GM21447 (cell line): ENCODE data around the gene SPTBN2.

Experiments used
- ATAC-seq: cut with Tn5 transposase; IDR thresholded peaks from one replicate; pipeline ENCODE4 v1.9.1; 2021; ENCODE audit not compliant: unreplicated experiment

The SPTBN2 gene

GRCh38 chr11:66686100-66686785, 42.8 kb downstream of the SPTBN2 start:
- no peak for ATAC-seq

- ATAC-seq: no peak
These were observed 43.5 kb downstream of the SPTBN2 start for GRCh38 chr11:66685276-66686099.

- no peak for ATAC-seq
These were observed 44.4 kb downstream of the SPTBN2 start for GRCh38 chr11:66684635-66685034.

GRCh38 chr11:66683877-66684276, 45.1 kb downstream of the SPTBN2 start:
- no peak for ATAC-seq

DNA sequence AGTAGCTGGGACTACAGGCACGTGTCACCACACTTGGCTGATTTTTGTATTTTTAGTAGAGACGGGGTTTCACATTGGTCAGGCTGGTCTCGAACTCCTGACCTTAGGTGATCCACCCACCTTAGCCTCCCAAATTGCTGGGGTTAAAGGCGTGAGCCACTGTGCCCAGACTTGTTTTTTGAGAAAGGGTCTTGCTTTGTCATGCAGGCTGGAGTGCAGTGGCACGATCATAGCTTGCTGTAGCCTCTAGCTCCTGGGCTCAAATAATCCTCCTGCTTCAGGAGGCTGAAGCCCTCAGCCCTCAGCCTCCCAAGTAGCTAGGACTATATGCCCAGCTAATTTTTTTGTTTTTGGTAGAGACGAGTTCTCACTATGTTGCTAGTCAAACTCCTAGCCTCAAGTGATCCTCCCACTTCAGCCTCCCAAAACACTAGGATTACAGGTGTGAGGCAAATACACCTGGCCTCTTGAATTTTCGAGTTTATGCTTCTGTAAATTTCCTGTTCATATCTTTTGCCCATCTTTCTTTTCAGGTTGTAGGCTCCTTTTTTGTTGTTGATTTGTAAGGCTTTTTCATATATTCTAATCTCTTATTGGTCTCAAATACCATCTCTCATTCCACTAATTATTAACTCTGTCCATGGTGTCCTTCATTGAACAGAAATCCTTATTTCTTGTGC, 47.9 kb downstream of the SPTBN2 start:
- ATAC-seq: no peak

GRCh38 chr11:66677599-66678375, 51.2 kb downstream of the SPTBN2 start, which contains the start of gene RBM4B:
Gene RBM4B (minus strand): TSS chr11:66677887. CDS start chr11:66677079, 808 bp downstream.
- ATAC-seq: peak; percentile 75

DNA sequence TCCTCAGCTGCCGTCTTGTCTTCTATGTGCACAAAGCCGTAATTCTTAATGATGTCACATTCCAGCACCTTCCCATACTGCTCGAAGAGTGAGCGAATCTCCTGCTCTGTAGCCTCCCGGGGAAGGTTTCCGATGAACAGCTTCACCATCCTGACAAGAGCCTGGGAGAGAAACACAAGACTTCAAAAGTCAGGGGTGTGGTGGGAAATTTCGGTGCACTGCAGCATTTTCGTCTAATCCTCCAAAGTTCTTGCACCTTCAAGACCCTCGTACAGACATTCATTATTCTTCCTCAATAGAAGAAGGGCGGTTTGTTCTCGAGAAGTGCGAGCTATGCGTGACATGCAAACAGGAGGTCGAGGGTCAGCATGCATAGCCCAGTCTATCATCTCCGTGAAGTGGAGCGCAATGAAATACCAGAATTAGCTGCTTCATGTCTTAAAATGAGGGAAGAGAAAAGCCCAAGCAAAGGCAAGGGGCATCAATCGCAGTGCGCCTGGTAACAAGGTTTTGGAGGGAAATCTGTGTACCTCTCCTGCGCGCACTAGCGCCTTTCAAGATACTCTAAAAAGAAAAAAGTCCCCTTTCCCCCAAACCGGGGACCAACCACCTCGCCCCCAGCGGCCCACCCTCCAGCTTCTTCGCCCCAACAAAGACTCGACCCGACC, 52.0 kb downstream of the SPTBN2 start:
- no peak for ATAC-seq

DNA sequence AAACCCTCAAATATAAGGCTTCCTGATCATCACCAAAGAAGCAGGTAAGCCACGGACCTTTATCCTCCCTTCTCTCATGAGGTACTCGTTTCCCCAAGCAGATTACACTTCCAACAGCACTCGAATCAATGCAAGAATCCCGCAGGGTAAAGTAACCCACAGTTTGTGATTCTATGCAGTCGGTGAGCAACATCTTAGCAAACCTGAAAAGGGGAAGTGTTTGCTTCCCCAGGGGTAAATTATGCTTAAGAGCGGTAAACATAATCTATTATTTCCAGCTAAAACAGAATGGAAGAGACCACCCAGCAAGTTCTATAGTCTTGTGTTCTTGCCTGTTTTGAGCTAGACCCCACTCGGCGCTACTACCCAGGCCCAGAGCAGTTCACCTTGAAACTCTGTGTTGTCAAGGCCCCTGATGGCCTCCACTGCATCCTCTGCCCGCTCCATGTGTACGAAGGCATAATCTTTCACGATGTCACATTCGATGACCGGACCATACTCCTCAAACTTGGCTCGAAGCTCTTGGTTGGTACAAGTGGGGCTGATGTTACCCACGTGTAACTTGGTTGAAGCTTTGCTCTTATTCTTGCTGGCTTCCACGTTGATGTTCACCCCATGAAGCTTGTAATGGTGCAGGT, 52.6 kb downstream of the SPTBN2 start:
- no peak for ATAC-seq

DNA sequence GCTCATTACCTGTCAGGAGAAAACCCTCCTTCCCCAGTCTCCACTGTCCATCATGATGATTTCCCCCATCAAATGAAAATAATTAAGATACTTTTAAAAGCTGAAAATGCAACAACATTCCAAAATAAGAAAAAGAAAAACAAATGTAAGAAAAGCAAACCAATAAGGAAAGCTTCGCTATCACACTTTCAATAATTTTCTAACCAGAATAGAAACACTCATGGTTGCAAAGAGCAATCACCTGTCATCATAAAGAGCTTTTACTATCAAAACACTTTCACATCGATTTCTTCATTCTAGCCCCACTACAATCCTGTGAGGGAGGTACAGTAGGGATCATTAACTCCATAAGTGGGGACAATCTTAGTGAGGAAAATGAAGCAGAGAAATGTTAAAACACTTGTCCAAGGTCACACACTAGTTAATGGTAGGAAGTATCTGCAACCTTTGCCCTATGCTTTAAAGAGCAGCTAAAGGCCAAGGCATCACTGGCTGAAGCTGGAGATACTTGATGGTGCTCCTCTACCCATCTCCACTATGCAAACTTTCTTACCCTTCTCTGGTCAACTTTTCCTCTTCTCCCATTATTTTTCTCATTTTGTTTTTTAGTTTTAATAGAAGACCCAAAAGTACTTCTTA, 53.9 kb downstream of the SPTBN2 start:
- ATAC-seq: no peak

DNA sequence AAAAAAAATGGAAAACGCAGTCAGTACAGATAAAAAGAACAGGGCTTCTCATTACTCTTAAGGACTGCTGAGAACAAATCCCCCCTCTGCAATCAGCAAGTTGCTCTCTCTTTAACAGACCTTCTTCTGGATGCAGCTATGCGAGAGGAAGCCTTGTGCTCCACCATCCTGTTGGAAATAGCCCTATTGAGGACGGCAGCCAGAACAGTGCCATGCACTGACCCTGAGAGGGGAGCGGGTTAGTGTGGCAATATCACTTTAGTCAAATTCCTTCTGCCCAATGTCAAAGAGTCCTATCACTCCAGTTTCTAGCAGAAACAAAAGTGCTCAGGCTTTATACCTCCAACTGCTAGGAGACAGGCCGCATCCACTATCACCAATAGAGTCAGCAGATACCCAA, 58.2 kb downstream of the SPTBN2 start:
- ATAC-seq: no peak

DNA sequence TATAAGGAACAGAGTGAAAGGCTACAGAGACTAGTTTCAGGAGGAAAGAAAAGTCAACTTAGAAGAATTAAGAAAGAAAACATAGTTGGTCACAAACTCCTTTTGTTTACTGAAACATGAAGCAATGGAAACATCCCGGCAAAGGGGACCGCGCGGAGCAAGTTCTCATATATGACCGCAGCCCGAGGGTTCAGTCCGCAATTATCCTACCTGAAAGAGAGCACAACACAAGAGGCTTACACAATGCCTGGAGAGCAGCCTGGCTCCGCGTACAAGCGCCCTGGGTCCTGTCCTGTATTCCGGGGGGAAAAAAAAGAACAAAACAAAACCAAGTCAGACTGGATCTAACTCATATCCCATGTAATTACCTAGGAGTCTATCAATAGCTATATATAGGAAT, 63.6 kb downstream of the SPTBN2 start:
- ATAC-seq: no peak

DNA sequence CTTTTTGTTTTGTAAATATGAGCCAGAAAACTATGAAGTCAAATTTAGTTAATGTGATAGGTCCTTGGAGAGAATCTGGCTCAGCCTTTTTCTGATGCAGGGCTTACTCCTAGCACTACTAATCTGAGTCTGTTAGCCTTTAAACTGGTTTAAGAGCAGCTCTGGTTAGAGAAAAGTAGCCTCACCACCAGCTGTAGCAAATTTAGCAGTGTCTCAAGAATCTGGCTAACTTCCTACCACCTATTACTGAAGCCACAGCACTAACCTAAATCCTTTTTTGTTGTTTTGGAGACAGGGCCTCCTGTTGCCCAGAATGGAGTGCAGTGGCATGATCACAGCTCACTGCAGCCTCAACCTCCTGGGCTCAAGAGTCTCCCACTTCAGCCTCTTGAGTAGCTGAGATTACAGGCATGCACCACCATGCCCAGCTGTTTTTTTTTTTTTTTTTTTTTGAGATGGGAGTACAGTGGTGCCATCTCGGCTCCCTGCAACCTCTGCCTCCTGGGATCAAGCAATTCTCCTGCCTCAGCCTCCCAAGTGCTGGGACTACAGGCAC, 65.2 kb downstream of the SPTBN2 start:
- ATAC-seq: no peak

DNA sequence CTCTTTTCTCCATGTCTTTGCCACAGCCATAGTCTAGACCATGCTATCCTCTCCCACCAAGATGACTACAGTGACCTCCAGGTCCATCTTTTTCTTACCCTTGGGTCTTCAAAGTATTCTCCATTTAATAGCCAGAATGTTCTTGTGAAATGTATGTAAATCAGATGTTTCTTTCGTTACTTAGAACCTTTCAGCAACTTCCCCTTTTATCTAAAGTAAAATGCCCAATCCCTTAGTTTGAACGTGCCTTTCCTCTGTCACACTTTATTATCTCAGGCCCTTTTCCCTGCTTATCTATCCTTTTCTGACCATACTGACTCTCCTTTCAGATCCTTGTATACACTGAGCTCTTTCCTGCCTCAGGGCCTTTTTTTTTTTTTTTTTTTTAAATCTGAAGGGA, 69.3 kb downstream of the SPTBN2 start:
- ATAC-seq: no peak

GRCh38 chr11:66653123-66653522, 75.9 kb downstream of the SPTBN2 start:
- ATAC-seq: no peak

- ATAC-seq: no peak
These were observed 76.4 kb downstream of the SPTBN2 start for GRCh38 chr11:66652651-66653050.

- ATAC-seq: no peak
These were observed 78.0 kb downstream of the SPTBN2 start for GRCh38 chr11:66651016-66651415.

- no peak for ATAC-seq
These were observed 79.1 kb downstream of the SPTBN2 start for GRCh38 chr11:66649903-66650302.

- no peak for ATAC-seq
These were observed 82.2 kb downstream of the SPTBN2 start for GRCh38 chr11:66646828-66647227.

- ATAC-seq: no peak
These were observed 85.1 kb downstream of the SPTBN2 start for GRCh38 chr11:66643745-66644437.
